Measurements from ENCODE around the gene CCL27. TPM values are rescaled to one million over a fixed set of nuclear protein-coding genes. Genes with fewer than 3 reads are reported as not detected.

The CCL27 gene
- total RNA-seq, 1 donor from 2014 or later: not detected

GRCh38 chr9:34684816-34685215, 22.4 kb upstream of the CCL27 start:
- no peak for DNase-seq (ENCODE audit: low spot score)

DNA sequence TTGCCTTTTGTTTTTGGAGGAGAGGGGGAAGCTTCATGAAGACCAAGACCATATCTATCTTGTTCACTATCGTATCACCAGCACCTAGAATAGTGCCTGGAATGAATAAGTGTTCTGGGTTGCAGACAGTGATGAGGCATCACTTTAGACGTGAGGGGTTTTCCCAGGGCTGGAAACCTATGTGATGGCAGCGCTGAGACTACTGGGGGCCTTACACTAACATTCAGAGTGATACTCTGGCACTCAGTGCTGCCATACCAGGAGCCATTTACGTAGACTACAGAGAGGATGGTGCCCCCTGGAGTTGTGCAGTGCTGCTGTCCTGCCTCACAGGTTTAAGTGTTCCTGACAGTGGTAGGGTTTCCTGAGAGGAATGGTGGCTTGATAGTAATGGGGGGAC, 21.7 kb upstream of the CCL27 start:
- no peak for DNase-seq (ENCODE audit: low spot score)

GRCh38 chr9:34675869-34676268, 13.4 kb upstream of the CCL27 start:
- DNase-seq (ENCODE audit: low spot score): no peak

GRCh38 chr9:34675048-34675714, 12.7 kb upstream of the CCL27 start:
- DNase-seq (ENCODE audit: low spot score): peak; percentile 82

DNA sequence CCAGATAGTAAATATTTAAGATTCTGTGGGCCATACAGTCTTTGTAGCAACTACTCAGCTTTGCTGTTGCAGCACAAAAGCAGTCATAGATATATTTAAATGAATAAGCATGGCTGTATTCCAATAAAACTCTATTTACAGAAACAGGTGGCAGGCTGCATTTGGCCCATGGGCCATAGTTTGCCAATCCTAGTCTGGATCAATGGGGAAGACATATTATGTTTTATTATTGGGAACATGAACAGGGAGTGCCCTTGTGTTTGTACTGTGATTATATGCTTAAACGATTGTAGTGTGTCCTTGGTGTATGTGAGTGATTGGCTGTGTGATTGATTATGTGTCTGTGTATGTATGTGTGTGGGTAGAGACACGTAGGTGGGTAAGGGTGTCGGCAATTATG, 12.0 kb upstream of the CCL27 start:
- no peak for DNase-seq (ENCODE audit: low spot score)

GRCh38 chr9:34671307-34671706, 8.8 kb upstream of the CCL27 start:
- DNase-seq (ENCODE audit: low spot score): no peak

DNA sequence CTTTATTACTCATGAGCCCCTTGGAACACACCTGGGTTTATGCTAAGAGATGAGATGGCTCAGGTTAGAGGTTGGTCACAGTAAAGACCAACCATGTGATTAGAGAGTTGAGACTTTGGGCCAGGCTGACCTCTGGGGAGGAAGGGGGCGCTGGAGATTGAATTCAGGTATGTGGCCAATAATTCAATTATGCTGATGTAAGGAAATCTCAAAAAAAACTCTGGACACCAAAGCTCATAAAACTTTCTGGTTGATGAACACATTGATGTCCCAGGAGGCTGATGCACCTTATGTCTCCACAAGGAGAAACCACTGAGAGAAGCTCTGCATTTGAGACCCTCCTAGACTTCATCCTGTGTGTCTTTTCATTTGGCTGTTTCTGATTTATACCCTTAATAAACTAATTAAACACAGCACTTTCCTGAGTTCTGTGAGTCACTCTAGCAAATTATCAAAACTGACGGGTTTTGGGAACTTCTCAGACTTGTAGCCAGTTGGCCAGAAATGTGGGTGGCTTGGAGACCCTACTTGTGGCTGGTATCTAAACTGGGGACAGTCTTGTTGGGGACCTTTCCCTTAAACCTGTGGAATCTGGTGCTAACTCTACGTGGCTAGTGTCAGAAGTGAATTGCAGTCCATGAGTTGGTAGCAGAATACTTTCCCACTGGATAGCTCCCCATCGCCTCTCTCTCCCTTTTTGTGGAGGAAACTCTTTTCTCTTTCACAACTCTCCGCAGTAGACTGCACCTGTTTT, 7.5 kb upstream of the CCL27 start:
- no peak for DNase-seq (ENCODE audit: low spot score)

DNA sequence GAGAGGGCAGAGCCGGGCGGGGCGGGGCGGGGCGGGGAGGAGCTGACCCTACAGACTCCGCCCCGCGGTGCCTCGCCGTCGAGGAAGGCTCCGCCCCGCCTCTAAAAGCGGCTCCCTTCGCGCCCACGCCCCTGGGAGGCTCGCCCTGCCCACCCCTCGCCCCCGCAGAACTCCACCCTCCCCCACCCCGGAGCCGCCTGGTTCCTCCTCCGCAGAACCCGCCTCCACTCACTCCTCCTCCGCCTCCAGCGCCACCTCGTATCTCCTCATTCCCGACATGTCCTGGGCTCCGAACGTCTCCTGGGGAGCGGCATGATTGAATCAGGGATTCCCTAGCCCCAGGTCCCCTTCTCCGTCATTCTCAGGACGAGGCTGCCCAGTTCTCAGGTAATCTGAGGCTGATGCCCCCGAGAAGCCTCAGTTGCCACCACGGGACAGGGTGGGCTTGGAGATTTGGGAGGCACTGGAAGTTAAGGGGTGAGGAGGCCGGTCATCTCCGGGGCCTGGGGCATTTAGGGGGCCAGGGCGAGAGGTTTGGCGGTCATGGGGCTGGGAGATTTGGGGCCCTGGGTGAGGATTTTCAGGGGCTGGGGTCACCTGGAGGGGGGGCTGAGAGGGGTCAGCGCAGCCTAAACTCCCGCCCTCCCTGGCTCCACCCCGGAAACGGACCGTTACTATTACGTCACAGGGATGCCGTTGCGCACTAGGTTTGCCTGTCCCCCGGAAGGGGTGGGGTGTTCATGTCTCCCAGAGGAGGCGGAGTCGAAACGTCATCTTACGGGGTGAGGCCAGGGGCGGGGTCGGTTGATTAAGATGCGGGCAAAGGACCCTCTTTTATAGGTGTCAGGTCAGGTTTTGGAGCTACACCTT, 3.2 kb upstream of the CCL27 start:
- peak; percentile 94 for DNase-seq (ENCODE audit: low spot score)

- no peak for DNase-seq (ENCODE audit: low spot score)
These were observed 2.6 kb upstream of the CCL27 start for GRCh38 chr9:34665067-34665380.

DNA sequence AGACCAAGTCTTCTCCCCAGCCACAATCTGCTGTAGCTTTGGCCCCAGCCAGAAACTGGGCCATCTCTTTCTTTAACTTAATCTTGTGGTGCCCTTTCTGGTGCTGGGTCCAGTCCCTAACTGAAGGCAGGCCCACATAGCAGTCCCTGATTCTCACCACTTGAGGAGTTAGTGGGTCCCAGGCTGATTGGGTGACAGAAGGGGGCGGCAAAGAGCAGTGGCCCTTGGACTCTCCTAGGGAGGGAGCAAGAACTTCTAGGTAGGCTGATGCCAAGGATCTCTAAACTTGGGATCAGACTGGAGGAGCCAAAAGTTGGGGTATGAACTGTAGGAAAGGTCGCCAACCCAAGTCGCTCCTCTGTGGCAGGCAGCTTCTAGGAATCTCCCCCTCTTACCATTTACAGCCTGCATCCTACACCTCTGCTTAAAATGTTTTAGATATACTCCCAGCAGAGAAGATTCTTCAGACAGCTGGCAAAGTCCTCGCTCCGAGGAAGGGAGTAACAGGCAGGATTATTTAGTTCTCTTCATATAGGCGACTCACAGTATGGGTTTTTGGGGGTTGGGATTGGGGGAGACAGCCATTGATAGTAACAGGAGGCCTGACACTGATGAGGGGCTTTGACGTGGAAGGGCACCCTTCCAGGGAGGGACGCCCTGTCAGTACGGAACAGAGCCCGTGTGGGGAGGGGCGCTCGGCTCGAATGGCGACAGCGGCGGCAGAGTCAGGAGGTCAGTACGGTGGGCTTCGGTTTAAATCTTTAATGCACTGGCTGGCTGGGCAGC, 2.0 kb upstream of the CCL27 start:
- DNase-seq (ENCODE audit: low spot score): peak; percentile 85

GRCh38 chr9:34663303-34663605, 797 bp upstream of the CCL27 start:
- DNase-seq (ENCODE audit: low spot score): no peak

DNA sequence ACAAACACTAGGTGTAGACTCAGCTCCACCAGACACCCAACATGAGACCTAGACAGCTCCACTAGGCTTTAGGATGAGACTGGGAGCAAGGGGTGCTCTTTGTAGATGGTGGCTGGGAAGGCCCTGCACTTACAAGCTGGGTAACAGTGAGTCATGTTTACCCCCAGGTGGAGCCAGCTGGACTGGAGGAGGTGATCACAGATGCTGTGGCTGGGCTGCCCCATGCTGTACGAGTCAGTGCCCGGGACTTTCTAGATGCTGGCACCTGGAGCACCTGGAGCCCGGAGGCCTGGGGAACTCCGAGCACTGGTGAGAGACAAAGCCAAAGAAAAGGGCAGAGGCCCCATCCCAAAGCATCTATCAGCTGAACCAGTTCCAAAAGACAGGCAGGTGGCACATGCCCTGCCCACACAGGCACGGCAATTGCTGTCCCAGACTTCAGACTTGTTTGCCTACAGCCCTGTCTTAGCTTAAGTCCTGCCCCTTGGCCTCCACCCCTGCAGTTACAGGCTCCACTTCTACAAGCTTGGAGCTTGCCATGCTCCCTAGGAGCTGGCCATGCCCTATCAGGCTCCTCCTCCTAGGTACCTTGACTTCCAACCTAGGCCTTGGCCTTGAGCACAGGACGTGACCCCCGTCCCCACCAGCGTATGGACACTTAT, 2.7 kb downstream of the CCL27 start:
- no peak for DNase-seq (ENCODE audit: low spot score)

DNA sequence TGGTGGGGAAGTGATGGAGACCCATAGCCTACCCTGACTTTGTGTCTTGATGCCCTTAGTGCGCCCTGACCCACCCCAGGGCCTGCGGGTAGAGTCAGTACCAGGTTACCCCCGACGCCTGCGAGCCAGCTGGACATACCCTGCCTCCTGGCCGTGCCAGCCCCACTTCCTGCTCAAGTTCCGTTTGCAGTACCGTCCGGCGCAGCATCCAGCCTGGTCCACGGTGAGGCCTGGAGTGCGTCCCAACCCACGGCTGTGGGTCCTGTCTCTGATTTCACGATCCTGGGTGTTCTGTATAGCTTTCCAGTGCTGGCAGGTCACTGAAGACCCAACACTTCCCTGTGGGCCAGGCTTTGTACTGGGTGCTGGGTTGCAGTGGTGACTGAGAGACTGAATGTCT, 4.0 kb downstream of the CCL27 start:
- no peak for DNase-seq (ENCODE audit: low spot score)

DNA sequence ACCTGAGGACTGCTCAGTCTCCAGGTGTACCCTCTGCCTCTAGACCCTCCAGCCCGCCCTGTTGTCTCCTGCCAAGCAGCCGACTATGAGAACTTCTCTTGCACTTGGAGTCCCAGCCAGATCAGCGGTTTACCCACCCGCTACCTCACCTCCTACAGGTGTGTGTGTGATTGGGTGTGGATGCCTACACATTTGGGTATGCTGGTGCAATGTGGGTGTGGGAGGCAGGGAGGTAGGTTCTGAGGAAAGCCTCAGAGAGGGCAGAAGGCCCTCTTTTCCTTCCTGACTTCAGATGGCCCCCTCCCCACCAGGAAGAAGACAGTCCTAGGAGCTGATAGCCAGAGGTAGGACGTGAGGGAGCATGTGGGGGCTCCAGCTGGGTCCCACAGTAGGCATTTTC, 5.5 kb downstream of the CCL27 start:
- DNase-seq (ENCODE audit: low spot score): no peak

GRCh38 chr9:34655394-34655793, 7.1 kb downstream of the CCL27 start:
- no peak for DNase-seq (ENCODE audit: low spot score)

DNA sequence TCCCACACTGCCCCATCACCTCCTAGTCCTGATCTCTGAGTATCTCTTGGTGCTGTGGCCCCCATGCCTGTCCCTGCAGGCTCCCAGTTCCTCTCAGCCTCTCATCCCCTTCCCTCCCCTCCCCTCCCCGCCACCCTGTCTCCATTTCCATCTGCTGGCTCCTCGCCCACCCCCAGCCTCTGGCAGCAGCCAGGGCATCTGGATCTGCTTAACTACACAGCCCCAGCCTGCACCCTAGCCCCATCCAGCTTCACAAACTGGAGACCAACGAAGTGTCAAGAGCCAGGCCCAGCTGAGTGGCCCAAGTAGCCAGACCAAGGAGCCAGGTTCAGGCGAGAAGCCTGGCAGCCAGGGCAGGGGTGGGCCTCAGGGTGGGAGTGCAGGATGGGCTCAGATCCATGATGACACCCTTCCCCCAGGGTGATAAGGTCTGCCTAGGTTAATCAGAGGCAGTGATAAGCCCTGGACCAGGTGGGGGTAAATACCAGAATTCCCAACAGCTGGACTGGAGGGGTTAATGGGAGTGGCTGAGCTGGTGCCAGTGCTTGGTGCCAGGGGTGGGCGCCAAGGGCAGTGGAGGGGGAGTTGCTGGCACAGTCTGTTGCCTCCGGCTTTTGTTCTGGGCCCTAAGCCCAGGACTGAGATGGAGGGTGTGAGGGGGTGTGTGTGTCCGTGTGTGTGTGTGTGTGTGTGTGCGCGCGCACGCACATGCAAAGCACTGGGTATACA, 8.0 kb downstream of the CCL27 start:
- peak; percentile 57 for DNase-seq (ENCODE audit: low spot score)

- no peak for DNase-seq (ENCODE audit: low spot score)
These were observed 9.0 kb downstream of the CCL27 start for GRCh38 chr9:34653151-34654072.

DNA sequence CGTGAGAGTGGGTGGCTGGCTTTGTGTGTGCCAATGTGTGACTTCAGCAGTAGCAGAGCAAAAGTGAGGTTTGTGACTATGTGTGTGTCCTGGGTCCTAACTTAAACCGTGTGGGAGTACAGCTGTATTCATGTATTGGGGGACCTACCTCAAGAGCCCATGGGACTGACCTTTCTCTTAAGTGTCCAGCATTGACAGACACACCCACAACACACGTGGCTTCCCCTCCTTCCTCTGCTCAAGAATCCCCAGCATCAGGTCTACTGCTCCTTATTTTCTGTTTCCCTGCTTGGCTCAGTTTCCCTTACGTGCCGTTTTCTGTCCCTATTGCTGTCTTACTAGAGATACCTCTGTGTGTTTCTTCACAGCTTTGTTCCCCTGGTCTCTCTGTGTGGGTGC, 9.9 kb downstream of the CCL27 start:
- DNase-seq (ENCODE audit: low spot score): no peak

DNA sequence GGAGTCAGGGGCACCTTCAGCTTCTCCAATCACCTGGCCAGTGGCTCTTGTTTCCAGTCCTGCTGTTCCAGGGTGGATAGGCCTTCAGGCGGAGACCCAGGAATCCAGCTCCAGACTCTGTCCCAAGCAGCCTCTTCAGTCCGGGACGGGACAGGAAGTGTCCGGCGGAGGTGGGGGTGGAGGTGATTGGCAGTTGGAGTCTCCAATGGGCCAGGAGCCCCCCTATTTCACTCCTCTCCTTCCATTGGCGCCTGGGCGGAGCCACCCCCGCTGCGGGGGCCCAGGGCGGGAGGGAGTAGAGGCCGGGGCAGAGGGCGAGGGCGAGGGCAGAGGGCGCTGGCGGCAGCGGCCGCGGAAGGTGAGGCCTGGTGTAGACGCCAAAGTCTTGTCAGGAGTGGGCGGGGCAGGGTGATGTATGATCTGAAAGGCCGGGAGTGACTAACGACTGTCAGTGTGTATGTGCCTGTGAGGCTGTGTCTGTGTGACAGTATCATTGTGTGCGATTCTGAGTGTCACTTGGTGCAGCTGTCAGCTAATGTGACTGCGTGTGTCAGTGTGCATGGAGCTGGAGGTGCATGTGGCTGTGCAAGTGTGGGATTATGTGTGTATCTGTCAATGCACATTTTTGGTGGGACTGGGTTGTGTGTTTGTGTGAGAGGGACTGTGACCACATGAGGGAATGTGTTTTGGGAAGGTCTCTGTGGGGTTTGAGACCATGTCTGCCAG, 10.4 kb downstream of the CCL27 start, which contains the start of gene IL11RA:
Gene IL11RA (plus strand): TSS at position 310 of the 726 bp plus-strand sequence. CDS start 3,033 bp downstream, outside the sequence.
- peak; percentile 73 for DNase-seq (ENCODE audit: low spot score)
